GM12878 (cell line): Measurements from ENCODE around the gene TPRG1.

Experiments used
- CBX3 ChIP-seq: fragments of 200-600 bp; sonication (generic); IDR thresholded peaks from 2 replicates; pipeline ENCODE4 v1.6.1; 2016; ENCODE audit warnings: low read depth, borderline replicate concordance
- GABPA ChIP-seq: IDR thresholded peaks from 2 replicates; pipeline ENCODE4 v1.6.1; 2014; ENCODE audit warnings: antibody characterized with exemption, low read depth, mild to moderate bottlenecking, inconsistent platforms
- MEF2A ChIP-seq: IDR thresholded peaks from 2 replicates; pipeline ENCODE4 v1.6.1; 2011; ENCODE audit warnings: low read depth, mild to moderate bottlenecking, low read length, moderate library complexity; ENCODE audit not compliant: insufficient read depth
- POLR2AphosphoS5 ChIP-seq: IDR thresholded peaks from 2 replicates; pipeline ENCODE4 v1.6.1; 2011; ENCODE audit warnings: mild to moderate bottlenecking, low read length, inconsistent platforms
- RAD51 ChIP-seq: fragments of 450-650 bp; IDR thresholded peaks from 2 replicates; pipeline ENCODE4 v1.6.1; 2016; ENCODE audit warnings: moderate library complexity, mild to moderate bottlenecking, inconsistent platforms
- TF ChIP-seq, protein P1 (sequence below), 3 experiments: IDR thresholded peaks in 2 of 3; conservative IDR thresholded peaks in 1 of 3; 2 replicates each; pipeline ENCODE4 v1.5.1; 2011; ENCODE audit warnings: low read depth in 3 of 3, low read length in 3 of 3, mild to moderate bottlenecking in 3 of 3, control low read depth in 2 of 3, moderate library complexity in 2 of 3, inconsistent platforms in 1 of 3, mixed read lengths in 1 of 3; ENCODE audit not compliant: control insufficient read depth in 2 of 3, insufficient read depth in 1 of 3; ENCODE audit errors: extremely low read depth in 1 of 3

DNA sequence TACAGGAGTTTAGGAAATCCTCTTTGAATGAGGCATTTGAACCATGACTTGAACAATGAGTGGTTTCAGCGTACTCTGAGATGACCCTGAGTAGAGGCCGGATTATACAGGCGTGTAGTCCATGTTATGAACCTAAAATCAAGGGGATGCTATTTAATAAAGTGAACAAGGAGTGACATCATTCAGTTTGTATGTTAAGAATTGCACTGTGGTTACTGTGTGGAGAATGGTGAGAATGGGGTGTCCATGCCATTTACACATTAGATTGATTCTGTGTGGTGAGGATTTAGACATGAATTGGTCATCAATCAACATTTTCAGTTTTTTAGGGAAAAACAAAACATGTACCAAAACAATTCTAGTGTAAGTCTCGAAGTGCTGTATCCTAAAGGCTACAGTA lies 65.8 kb downstream of the TPRG1 start:
- TF ChIP-seq GABPA: no peak
- TF ChIP-seq MEF2A: no peak
- no peak for TF ChIP-seq POLR2AphosphoS5
- no peak for TF ChIP-seq RAD51
- no peak for TF ChIP-seq CBX3
- TF ChIP-seq, protein P1, sequence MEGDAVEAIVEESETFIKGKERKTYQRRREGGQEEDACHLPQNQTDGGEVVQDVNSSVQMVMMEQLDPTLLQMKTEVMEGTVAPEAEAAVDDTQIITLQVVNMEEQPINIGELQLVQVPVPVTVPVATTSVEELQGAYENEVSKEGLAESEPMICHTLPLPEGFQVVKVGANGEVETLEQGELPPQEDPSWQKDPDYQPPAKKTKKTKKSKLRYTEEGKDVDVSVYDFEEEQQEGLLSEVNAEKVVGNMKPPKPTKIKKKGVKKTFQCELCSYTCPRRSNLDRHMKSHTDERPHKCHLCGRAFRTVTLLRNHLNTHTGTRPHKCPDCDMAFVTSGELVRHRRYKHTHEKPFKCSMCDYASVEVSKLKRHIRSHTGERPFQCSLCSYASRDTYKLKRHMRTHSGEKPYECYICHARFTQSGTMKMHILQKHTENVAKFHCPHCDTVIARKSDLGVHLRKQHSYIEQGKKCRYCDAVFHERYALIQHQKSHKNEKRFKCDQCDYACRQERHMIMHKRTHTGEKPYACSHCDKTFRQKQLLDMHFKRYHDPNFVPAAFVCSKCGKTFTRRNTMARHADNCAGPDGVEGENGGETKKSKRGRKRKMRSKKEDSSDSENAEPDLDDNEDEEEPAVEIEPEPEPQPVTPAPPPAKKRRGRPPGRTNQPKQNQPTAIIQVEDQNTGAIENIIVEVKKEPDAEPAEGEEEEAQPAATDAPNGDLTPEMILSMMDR (IDR thresholded peaks at IDR 0.05 in 2 of 3, conservative IDR thresholded peaks at IDR 0.05 in 1 of 3; ENCODE audit: control insufficient read depth in 2 of 3, extremely low read depth in 1 of 3, insufficient read depth in 1 of 3, low read depth in 3 of 3, low read length in 3 of 3): no peak
